Right lobe of liver (tissue), 6 donors: ENCODE results near the gene PDE9A. TPM values are rescaled to one million over a fixed set of nuclear protein-coding genes. Genes with fewer than 3 reads are reported as not detected.

Experiments
- ATAC-seq, 4 donors: fragments of 200-7000 bp; cut with Tn5 transposase; one replicate each; pipeline ENCODE4 v1.9.1; 2020; ENCODE audit warnings: mild to moderate bottlenecking in 4 of 4, moderate library complexity in 4 of 4
- DNase-seq, 3 donors: peaks; one replicate each; pipeline ENCODE4 v3.0.0-alpha.2; 2020
- H3K27ac ChIP-seq, 3 donors: fragments of 200-600 bp; one replicate each; pipeline ENCODE4 v1.8.0; 2022
- H3K27me3 ChIP-seq, 2 donors: fragments of 200-600 bp; one replicate each; pipeline ENCODE4 v1.8.0; 2022
- H3K36me3 ChIP-seq, 4 donors: fragments of 200-600 bp; sonication (generic) in 1 of 4; one replicate each; pipeline versions ENCODE4 v1.5.1 to v1.8.0; 2017 to 2022; ENCODE audit warnings: control low read depth in 1 of 4
- H3K4me1 ChIP-seq, 4 donors: fragments of 200-600 bp; sonication (generic) in 1 of 4; one replicate each; pipeline versions ENCODE4 v1.5.1 to v1.8.0; 2017 to 2022; ENCODE audit warnings: control low read depth in 1 of 4
- H3K4me3 ChIP-seq, 3 donors: fragments of 200-600 bp; one replicate each; pipeline ENCODE4 v1.8.0; 2022
- H3K9me3 ChIP-seq, 4 donors: fragments of 200-600 bp; sonication (generic) in 1 of 4; one replicate each; pipeline versions ENCODE4 v1.5.1 to v1.8.0; 2017 to 2022; ENCODE audit warnings: control low read depth in 1 of 4
- POLR2A ChIP-seq: fragments of 450-650 bp; IDR thresholded peaks from one replicate; pipeline ENCODE4 v1.6.1; 2017; ENCODE audit warnings: antibody characterized with exemption, mild to moderate bottlenecking
- WGBS: methylation state at CpG from one replicate; pipeline ENCODE4 v1.1.6; 2018; ENCODE audit warnings: low coverage, low lambda C conversion rate; ENCODE audit not compliant: insufficient coverage; ENCODE audit errors: missing lambda C conversion rate; 5-methylcytosine and 5-hydroxymethylcytosine counted together
- intact Hi-C, 2 donors: fragments of 100-400 bp; cut with DNase I; formaldehyde crosslinking; loops; one replicate each; pipeline versions ENCODE4 v1.11.2 to v1.14.1; 2022
- total RNA-seq, 6 experiments: library from RNA; depleted of rRNA in 2 of 6; stranded (reverse); fragments of >200 nt in 2 of 6; fragmentation: NEBNext Ultra II Directional in 3 of 6; extraction: Animal tissue kit (Norgen Biotek cat#: 25700) in 3 of 6; gene quantifications; one replicate each; pipeline versions ENCODE4 v1.1.0 to v1.2.4, GENCODE V29; 2016 to 2023
- TF ChIP-seq, protein P1 (sequence below), 4 donors: fragments of 200-600 bp in 3 of 4; fragments of 450-650 bp in 1 of 4; IDR thresholded peaks; one replicate each; pipeline versions ENCODE4 v1.5.1 to v1.8.0; 2016 to 2022; ENCODE audit warnings: antibody characterized with exemption in 4 of 4, mild to moderate bottlenecking in 2 of 4
- donor health status: DM: no; HTN: yes; CAD: no.
- donor health status: DM: no; HTN: no; CAD: no.
- donor health status: DM: no; HTN: no; CAD: no.
- donor health status: DM: no; HTN: yes; CAD: no.
- donor health status: DM: no; HTN: yes; CAD: no.

PDE9A gene
- total RNA-seq, 6 experiments from 2014 or later = 1.1 to 5.9 (median 3.3) TPM

DNA sequence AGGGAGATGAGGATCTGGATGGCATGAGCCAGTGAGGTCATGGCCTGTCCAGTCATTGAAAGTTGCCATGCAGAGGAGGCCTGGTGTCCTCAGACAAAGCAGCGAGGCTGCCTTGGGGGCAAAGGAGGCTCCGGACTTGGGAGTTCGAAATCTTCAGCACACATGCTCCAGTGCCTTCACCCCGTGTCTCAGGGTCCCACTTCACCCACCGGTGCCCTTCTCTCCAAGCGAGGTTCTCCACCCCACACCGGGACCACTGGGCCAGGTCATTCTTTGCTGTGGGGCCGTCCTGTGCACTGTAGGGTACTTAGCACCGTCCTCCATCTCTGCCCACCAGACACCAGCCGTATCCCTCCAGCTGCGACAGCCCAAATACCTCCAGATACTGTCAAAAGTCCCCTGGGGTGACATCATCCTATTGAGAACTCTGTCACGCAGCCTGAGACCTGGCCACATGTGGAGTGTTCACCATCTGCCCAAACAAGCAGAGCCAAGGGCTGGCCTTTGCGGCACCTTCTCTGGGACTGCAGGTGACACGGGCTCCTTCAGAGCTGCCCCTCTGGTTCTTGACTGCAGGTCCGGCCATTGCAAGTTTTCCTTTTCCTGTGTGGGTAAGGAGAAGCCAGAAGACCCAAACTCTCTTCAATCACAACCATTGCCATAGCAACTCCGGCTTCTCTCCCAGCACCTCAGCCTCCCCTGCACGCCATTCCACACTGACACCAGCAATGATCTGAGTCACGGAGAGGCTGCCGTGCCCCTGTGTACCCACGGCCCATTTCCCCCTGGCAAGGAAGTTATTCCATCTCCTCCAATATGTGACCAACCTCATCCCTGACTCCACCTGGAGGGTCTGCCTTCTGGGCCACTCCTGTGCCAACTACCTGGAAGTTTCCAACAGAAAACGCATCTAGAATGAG is 20.4 kb upstream of the PDE9A start:
- Histone ChIP-seq H3K36me3 (no peaks in the 10 kb centered on the region), H3K4me3 (no peak overlapping the region), H3K27me3 (no peaks in the 10 kb centered on the region), H3K4me1 (peaks cover 0 to 10% (median 0%) of the 10 kb centered on the region in 4 donors), H3K9me3 (no peaks in the 10 kb centered on the region), H3K27ac (no peak overlapping the region)
- intact Hi-C loops = no loop called here
- 91% methylated on average over 9 of the region's 21 CpGs for WGBS
- no peak for ATAC-seq
- DNase-seq = peak in 1 of 3 donors; percentile 40
- TF ChIP-seq, protein P1, sequence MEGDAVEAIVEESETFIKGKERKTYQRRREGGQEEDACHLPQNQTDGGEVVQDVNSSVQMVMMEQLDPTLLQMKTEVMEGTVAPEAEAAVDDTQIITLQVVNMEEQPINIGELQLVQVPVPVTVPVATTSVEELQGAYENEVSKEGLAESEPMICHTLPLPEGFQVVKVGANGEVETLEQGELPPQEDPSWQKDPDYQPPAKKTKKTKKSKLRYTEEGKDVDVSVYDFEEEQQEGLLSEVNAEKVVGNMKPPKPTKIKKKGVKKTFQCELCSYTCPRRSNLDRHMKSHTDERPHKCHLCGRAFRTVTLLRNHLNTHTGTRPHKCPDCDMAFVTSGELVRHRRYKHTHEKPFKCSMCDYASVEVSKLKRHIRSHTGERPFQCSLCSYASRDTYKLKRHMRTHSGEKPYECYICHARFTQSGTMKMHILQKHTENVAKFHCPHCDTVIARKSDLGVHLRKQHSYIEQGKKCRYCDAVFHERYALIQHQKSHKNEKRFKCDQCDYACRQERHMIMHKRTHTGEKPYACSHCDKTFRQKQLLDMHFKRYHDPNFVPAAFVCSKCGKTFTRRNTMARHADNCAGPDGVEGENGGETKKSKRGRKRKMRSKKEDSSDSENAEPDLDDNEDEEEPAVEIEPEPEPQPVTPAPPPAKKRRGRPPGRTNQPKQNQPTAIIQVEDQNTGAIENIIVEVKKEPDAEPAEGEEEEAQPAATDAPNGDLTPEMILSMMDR (IDR thresholded peaks at IDR 0.05) = no peak
- no peak for TF ChIP-seq POLR2A

DNA sequence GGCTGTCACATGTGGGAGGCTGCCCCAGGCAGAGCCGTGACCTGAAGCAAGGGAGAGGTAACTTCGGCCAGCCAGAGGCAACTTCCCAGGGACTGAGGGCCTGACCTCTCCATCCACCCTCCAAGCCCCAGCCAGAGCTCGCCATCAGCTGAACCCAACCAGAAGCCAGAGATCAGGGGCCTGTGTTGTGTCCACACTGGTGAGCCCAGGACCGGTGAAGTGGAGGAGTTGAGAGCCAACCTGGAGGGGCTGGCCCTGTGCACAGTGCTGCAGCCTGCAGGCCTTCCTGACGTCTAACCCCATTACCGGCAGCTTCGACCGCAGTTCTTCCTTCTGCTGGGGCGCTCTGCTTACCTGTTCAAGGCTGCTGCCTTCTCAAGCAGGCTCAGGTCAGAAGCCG is 19.6 kb upstream of the PDE9A start:
- no peak for TF ChIP-seq POLR2A
- TF ChIP-seq, protein P1 (IDR thresholded peaks at IDR 0.05) = no peak
- ATAC-seq = no peak
- Histone ChIP-seq H3K36me3 (no peaks in the 10 kb centered on the region), H3K27ac (no peak overlapping the region), H3K27me3 (no peaks in the 10 kb centered on the region), H3K9me3 (no peaks in the 10 kb centered on the region), H3K4me3 (no peak overlapping the region), H3K4me1 (peaks cover 0 to 10% (median 0%) of the 10 kb centered on the region in 4 donors)
- intact Hi-C loops = no loop called here
- peak in 2 of 3 donors; percentile 33 to 40 for DNase-seq
- WGBS = no CpG with 5 or more reads among the region's 10 CpGs

DNA sequence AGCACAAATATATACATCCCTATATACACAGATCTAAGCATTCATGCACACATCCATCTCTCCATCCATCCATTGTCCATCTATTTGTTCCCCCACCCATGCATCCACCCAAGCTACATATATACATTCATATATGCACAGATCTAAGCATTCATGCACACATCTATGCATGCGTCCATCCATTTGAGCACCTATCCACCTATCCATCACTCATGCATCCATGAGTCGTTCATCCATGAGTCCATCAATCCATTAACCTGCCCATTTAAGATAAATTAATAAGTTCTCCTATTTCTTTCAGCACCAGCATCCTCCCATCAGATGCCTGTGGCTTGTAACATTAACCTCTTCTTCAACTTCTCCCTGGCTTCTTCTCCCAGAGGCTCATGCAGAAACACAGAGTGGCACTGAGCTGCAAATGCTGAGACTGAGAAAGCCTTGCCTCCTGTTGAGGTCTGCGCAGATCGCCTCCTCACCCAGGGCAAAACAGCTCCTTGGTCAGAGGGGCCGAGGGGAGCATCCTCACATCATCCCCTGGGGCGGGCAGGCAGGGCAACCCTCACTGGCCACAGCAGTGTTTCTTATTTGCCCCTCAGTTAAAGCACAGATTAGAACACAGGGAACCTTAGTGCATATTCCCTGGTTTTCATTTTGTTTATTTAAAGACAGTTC is 17.4 kb upstream of the PDE9A start:
- Histone ChIP-seq H3K27ac (no peak overlapping the region), H3K36me3 (no peaks in the 10 kb centered on the region), H3K4me3 (no peak overlapping the region), H3K4me1 (peaks cover 0 to 3% (median 0%) of the 10 kb centered on the region in 4 donors), H3K9me3 (no peaks in the 10 kb centered on the region), H3K27me3 (no peaks in the 10 kb centered on the region)
- TF ChIP-seq POLR2A = no peak
- TF ChIP-seq, protein P1 (IDR thresholded peaks at IDR 0.05) = no peak
- DNase-seq = peak in 1 of 3 donors; percentile 12
- WGBS = 74% methylated on average over 4 of the region's 6 CpGs
- intact Hi-C loops = no loop called here
- ATAC-seq = no peak

DNA sequence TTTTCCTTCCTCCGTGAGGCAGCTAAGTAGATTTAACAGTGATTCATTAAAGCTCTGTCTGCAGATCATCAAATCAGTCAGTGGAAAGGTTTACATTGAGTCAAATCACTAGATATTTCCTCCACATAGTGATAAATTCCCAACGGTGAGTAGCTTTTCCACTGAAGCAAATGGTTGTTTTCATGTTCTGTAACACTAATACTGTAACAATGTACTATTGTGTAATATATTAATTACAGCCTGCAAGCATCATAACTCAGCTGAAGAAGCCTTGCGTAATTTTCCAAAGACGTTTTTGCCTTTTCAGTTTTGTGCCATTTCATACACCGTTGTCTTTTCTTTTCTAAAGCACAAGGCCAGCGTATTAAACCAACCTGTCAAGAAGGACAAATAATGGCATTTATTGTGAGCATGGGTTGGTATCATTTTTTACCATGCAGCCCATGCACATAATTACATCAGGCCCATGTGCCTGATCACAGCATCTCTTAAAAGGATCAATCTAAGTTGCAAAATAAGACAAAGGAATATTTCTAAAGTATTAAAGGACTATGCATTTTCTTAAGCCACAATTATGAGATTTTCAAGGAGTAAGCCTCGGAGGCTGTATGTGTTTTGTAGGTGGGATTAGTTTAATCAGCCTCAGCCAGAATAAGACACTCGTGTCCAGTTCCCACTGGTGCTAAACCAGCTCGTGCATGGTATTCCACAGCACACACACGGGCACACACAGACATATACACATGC is 16.7 kb upstream of the PDE9A start:
- no peak for ATAC-seq
- Histone ChIP-seq H3K36me3 (no peaks in the 10 kb centered on the region), H3K4me1 (no peaks in the 10 kb centered on the region), H3K4me3 (no peak overlapping the region), H3K9me3 (no peaks in the 10 kb centered on the region), H3K27ac (no peak overlapping the region), H3K27me3 (no peaks in the 10 kb centered on the region)
- no peak for DNase-seq
- intact Hi-C loops = no loop called here
- no peak for TF ChIP-seq POLR2A
- TF ChIP-seq, protein P1 (IDR thresholded peaks at IDR 0.05) = no peak
- WGBS = 49% methylated on average over 10 of the region's 10 CpGs
